Mucosa of descending colon (tissue), 3 donors: Measurements from ENCODE around the gene MUC5B. TPM values are rescaled to one million over a fixed set of nuclear protein-coding genes. Genes with fewer than 3 reads are reported as not detected.
A peak's percentile ranks its signal among the peaks of the same experiment; 100 is the strongest.
"Not testable (repeated sequence)": the region's sequence is repeated elsewhere in the genome, so short reads cannot be mapped to it uniquely, and the experiment has no call there.

Source experiments
- ATAC-seq: fragments of 200-7000 bp; cut with Tn5 transposase; one replicate; pipeline ENCODE4 v1.9.1; 2020; ENCODE audit warnings: mild to moderate bottlenecking, moderate library complexity
- DNase-seq, 3 donors: peaks; one replicate each; pipeline ENCODE4 v3.0.0-alpha.2; 2020
- H3K36me3 ChIP-seq: fragments of 200-600 bp; one replicate; pipeline ENCODE4 v1.8.0; 2021; ENCODE audit warnings: low read depth, mild to moderate bottlenecking
- H3K4me1 ChIP-seq: fragments of 200-600 bp; one replicate; pipeline ENCODE4 v1.8.0; 2021; ENCODE audit warnings: low read depth, mild to moderate bottlenecking
- H3K4me3 ChIP-seq: fragments of 200-600 bp; one replicate; pipeline ENCODE4 v1.8.0; 2021; ENCODE audit warnings: mild to moderate bottlenecking
- H3K9me3 ChIP-seq: fragments of 200-600 bp; one replicate; pipeline ENCODE4 v1.8.0; 2021; ENCODE audit warnings: mild to moderate bottlenecking
- CTCF ChIP-seq: fragments of 200-600 bp; IDR thresholded peaks from one replicate; pipeline ENCODE4 v1.8.0; 2022; ENCODE audit warnings: antibody characterized with exemption, mild to moderate bottlenecking
- intact Hi-C, 2 donors: fragments of 100-400 bp; cut with DNase I in 1 of 2; cut with micrococcal nuclease in 1 of 2; formaldehyde crosslinking; loops; one replicate each; pipeline versions ENCODE4 v1.11.0 to v1.11.1; 2022; cut with DNase I, micrococcal nuclease
- total RNA-seq, 3 donors: library from RNA; stranded (reverse); fragmentation: NEBNext Ultra II Directional in 2 of 3; extraction: Animal tissue kit (Norgen Biotek cat#: 25700) in 2 of 3; gene quantifications; one replicate each; pipeline versions ENCODE4 v1.2.1 to v1.2.4, GENCODE V29; 2021 to 2023
- donor health status: DM: no; HTN: no; CAD: no; lungs with moderate emphysema.
- donor health status: DM: no; HTN: no; CAD: no.
- donor health status: DM: no; HTN: yes; CAD: no.

Gene MUC5B
- total RNA-seq, 3 donors from 2014 or later, result 133 to 431 (median 135) TPM

- no peak for TF ChIP-seq CTCF
- H3K4me3 ChIP-seq, result no peak overlapping the region
- H3K4me1 ChIP-seq, result peaks cover 17% of the 10 kb centered on the region
- H3K9me3 ChIP-seq, result no peaks in the 10 kb centered on the region
- intact Hi-C loops, result no loop called here
- H3K36me3 ChIP-seq, result no peaks in the 10 kb centered on the region
- peak; percentile 87 for ATAC-seq
- peak; percentile 94 to 95 (median 94) for DNase-seq
Observed at GRCh38 chr11:1262172-1263006, 39.5 kb downstream of the MUC5B start.

DNA sequence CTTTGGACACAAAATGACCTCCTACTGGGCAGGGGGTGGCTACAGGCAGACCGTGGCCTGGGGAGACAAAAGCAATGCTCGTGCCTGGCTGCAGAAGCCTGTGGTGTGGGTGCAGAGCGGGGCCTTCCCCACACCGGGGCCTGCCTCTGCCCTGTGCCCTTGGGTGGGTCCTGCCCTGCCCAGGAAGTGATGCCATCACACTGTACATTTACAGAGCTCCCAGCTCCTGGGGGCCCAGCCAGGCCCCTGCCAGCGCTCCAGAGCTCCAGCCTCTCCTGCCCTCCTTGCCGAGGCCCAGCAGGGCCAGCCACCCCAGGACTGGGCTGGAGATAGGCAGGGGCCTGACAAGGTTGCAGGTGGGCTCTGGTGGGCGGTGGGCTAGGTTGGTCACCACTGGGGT, 40.1 kb downstream of the MUC5B start:
- H3K4me3 ChIP-seq, result no peak overlapping the region
- intact Hi-C loops, result no loop called here
- no peak for TF ChIP-seq CTCF
- H3K9me3 ChIP-seq, result no peaks in the 10 kb centered on the region
- ATAC-seq (peak; percentile 51), DNase-seq (peak; percentile 65 to 73 (median 70))
- H3K4me1 ChIP-seq, result peaks cover 17% of the 10 kb centered on the region
- no peaks in the 10 kb centered on the region for H3K36me3 ChIP-seq

DNA sequence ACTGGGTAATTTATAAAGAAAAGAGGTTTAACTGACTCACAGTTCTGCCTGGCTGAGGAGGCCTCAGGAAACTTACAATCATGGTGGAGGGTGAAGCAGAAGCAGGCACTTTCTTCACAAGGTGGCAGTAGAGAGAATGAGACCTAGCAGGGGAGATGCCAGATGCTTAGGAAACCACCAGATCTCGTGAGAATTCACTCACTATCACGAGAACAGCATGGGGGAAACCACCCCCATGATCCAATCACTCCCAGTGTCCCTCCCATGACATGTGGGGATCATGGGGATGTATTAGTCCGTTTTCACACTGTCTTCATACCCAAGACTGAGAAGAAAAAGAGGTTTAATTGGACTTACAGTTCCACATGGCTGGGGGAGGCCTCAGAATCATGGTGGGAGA, 41.6 kb downstream of the MUC5B start:
- intact Hi-C loops, H3K4me3 ChIP-seq, H3K36me3 ChIP-seq, H3K9me3 ChIP-seq: not testable (repeated sequence)
- ATAC-seq (peak; percentile 7), DNase-seq (peak in 1 of 3 donors; percentile 67)
- peak; percentile 45 for TF ChIP-seq CTCF
- peaks cover 17% of the 10 kb centered on the region for H3K4me1 ChIP-seq

DNA sequence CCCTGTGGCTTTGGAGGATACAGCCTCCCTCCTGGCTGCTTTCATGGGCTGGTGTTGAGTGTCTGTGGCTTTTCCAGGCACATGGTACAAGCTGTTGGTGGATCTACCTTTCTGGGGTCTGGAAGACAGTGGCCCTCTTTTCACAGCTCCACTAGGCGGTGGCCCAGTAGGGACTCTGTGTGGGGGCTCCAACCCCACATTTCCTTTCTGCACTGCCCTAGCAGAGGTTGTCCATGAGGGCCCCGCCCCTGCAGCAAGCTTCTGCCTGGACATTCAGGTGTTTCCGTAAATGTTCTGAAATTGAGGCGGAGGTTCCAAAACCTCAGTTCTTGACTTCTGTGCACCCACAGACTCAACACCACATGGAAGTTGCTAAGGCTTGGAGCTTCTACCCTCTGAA, 42.6 kb downstream of the MUC5B start:
- H3K4me1 ChIP-seq, result peaks cover 17% of the 10 kb centered on the region
- H3K4me3 ChIP-seq, intact Hi-C loops, H3K36me3 ChIP-seq, H3K9me3 ChIP-seq, ATAC-seq: not testable (repeated sequence)
- peak in 1 of 3 donors; percentile 9 for DNase-seq

DNA sequence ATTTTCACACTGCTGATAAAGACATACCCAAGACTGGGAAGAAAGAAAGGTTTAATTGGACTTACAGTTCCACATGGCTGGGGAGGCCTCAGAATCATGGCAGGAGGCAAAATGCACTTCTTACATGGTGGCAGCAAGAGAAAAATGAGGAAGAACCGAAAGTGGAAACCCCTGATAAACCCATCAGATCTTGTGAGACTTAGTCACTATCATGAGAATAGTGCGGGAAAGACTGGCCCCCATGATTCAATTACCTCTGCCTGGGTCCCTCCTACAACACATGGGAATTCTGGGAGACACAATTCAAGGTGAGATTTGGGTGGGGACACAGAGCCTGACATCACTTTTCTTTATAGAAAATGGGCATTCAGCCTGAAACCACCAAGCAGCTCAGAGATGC, 44.1 kb downstream of the MUC5B start:
- H3K4me3 ChIP-seq, intact Hi-C loops, ATAC-seq, H3K36me3 ChIP-seq, H3K9me3 ChIP-seq, DNase-seq: not testable (repeated sequence)
- peaks cover 12% of the 10 kb centered on the region for H3K4me1 ChIP-seq

DNA sequence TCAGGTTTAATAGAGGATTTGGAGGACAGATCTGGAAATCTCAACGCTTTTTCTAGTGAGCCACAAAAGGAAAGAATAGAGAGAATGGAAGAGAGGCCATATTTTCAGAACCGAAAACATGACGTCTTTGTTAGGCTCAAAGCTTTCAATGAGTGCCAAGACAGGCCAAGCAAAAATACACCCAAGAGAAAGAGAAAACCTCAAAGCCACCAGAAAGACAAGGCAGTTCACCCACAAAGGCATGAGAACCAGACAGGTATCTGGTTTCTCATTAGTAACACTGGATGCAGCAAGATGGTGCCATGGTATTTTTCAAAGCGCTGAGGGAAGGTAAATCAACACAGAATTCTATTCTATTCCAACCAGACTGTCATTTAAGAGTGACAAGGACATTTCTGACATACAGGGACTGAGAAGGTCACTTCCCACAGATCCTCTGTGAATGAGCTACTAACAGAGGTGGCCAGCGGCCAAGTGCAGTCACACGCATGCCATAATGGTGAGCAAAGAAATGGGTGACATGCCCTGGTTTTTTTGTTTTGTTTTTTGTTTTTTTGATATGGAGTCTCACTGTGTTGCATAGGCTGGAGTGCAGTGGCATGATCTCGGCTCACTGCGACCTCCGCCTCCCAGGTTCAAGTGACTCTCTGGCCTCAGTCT, 44.7 kb downstream of the MUC5B start:
- H3K4me1 ChIP-seq, result peaks cover 8% of the 10 kb centered on the region
- DNase-seq, result peak in 1 of 3 donors; percentile 17
- no peaks in the 10 kb centered on the region for H3K9me3 ChIP-seq
- no peak overlapping the region for H3K4me3 ChIP-seq
- no peak for TF ChIP-seq CTCF
- no peak for ATAC-seq
- H3K36me3 ChIP-seq, result no peaks in the 10 kb centered on the region
- intact Hi-C loops, result no loop called here
